GM23338 (cell line): ENCODE measurements around the gene TMCC1. TPM values are rescaled to one million over a fixed set of nuclear protein-coding genes. Genes with fewer than 3 reads are reported as not detected.

ENCODE experiments used
- ATAC-seq: fragments of 200-7000 bp; cut with Tn5 transposase; 3 replicates; pipeline ENCODE4 v1.9.1; 2020
- DNase-seq: peaks from one replicate; pipeline ENCODE4 v3.0.0-alpha.2; 2015; ENCODE audit warnings: low spot score
- H2AFZ ChIP-seq: fragments of 200-600 bp; sonication (generic); 2 replicates; pipeline ENCODE4 v1.8.0; 2016; ENCODE audit warnings: antibody characterized with exemption, mild to moderate bottlenecking, moderate library complexity
- H3F3A ChIP-seq: fragments of 200-600 bp; sonication (generic); replicated peaks from 2 replicates; pipeline ENCODE4 v1.8.0; 2017; ENCODE audit warnings: antibody characterized with exemption, mixed run types, low read depth
- H3K27ac ChIP-seq: fragments of 200-600 bp; sonication (generic); 2 replicates; pipeline ENCODE4 v1.6.1; 2016; ENCODE audit warnings: low read depth
- H3K27me3 ChIP-seq: fragments of 200-600 bp; sonication (generic); 2 replicates; pipeline ENCODE4 v1.8.0; 2016; ENCODE audit warnings: mild to moderate bottlenecking, mixed run types, moderate library complexity; ENCODE audit not compliant: insufficient read depth
- H3K36me3 ChIP-seq: fragments of 200-600 bp; sonication (generic); 2 replicates; pipeline ENCODE4 v1.8.0; 2016; ENCODE audit warnings: mild to moderate bottlenecking; ENCODE audit not compliant: insufficient read depth
- H3K4me1 ChIP-seq: fragments of 200-600 bp; sonication (generic); 2 replicates; pipeline ENCODE4 v1.8.0; 2016; ENCODE audit warnings: mild to moderate bottlenecking, moderate library complexity; ENCODE audit not compliant: insufficient read depth
- H3K4me2 ChIP-seq: fragments of 200-600 bp; sonication (generic); 2 replicates; pipeline ENCODE4 v1.7.1; 2017; ENCODE audit warnings: mixed run types
- H3K4me3 ChIP-seq: fragments of 200-600 bp; sonication (generic); 2 replicates; pipeline ENCODE4 v1.6.1; 2016; ENCODE audit warnings: mixed run types
- H3K79me2 ChIP-seq: fragments of 200-600 bp; sonication (generic); replicated peaks from 2 replicates; pipeline ENCODE4 v1.8.0; 2017; ENCODE audit warnings: mild to moderate bottlenecking; ENCODE audit not compliant: insufficient read depth
- H3K9me2 ChIP-seq: fragments of 200-600 bp; sonication (generic); 2 replicates; pipeline ENCODE4 v1.8.0; 2017; ENCODE audit not compliant: insufficient read depth
- H4K20me1 ChIP-seq: fragments of 200-600 bp; sonication (generic); replicated peaks from 2 replicates; pipeline ENCODE4 v1.8.0; 2017; ENCODE audit warnings: mild to moderate bottlenecking; ENCODE audit not compliant: insufficient read depth
- H3K27ac Mint-ChIP-seq: 2 replicates; pipeline ENCODE4 v1.8.0; 2020; ENCODE audit warnings: inconsistent platforms, mild to moderate bottlenecking, moderate library complexity, mixed read lengths
- H3K27me3 Mint-ChIP-seq: 3 replicates; pipeline ENCODE4 v1.8.0; 2022; ENCODE audit warnings: low read depth, mild to moderate bottlenecking, moderate library complexity, mixed read lengths, inconsistent platforms; ENCODE audit not compliant: insufficient read depth, poor library complexity
- H3K36me3 Mint-ChIP-seq: 3 replicates; pipeline ENCODE4 v1.8.0; 2021; ENCODE audit warnings: low read depth, mild to moderate bottlenecking, inconsistent platforms, moderate library complexity, mixed read lengths
- H3K4me1 Mint-ChIP-seq: 3 replicates; pipeline ENCODE4 v1.8.0; 2020; ENCODE audit warnings: mild to moderate bottlenecking, inconsistent platforms, mixed read lengths
- H3K4me3 Mint-ChIP-seq: 3 replicates; pipeline ENCODE4 v1.8.0; 2021; ENCODE audit warnings: moderate library complexity, mild to moderate bottlenecking, inconsistent platforms, mixed read lengths
- H3K9me3 Mint-ChIP-seq: 3 replicates; pipeline ENCODE4 v1.8.0; 2020; ENCODE audit warnings: moderate library complexity, mild to moderate bottlenecking, inconsistent platforms, mixed read lengths
- CREB1 ChIP-seq: fragments of 250-450 bp; sonication (Bioruptor Pico); IDR thresholded peaks from 2 replicates; pipeline ENCODE4 v1.5.0; 2020; ENCODE audit warnings: low read depth, mild to moderate bottlenecking, moderate library complexity
- CTCF ChIP-seq, 2 experiments: fragments of 200-600 bp in 1 of 2; sonication (generic) in 1 of 2; conservative IDR thresholded peaks; 2 replicates each; pipeline versions ENCODE4 v1.5.1 to v1.6.1; 2016 to 2017; ENCODE audit warnings: antibody characterized with exemption in 2 of 2, low read depth in 2 of 2, mild to moderate bottlenecking in 2 of 2, moderate library complexity in 1 of 2
- EZH2 ChIP-seq: fragments of 200-600 bp; sonication (generic); IDR thresholded peaks from one replicate; pipeline ENCODE4 v1.8.0; 2017; ENCODE audit warnings: antibody characterized with exemption, mild to moderate bottlenecking, low read depth; ENCODE audit not compliant: unreplicated experiment
- EZH2phosphoT487 ChIP-seq: fragments of 200-600 bp; sonication (generic); IDR thresholded peaks from one replicate; pipeline ENCODE4 v1.8.1; 2018; ENCODE audit warnings: antibody characterized with exemption; ENCODE audit not compliant: unreplicated experiment
- JUNB ChIP-seq: IDR thresholded peaks from one replicate; pipeline ENCODE4 v1.6.1; 2016; ENCODE audit warnings: antibody characterized with exemption; ENCODE audit not compliant: unreplicated experiment
- NANOG ChIP-seq: IDR thresholded peaks from 2 replicates; pipeline ENCODE4 v1.6.1; 2016; ENCODE audit warnings: antibody characterized with exemption, borderline replicate concordance
- REST ChIP-seq: IDR thresholded peaks from one replicate; pipeline ENCODE4 v1.6.1; 2018; ENCODE audit warnings: antibody characterized with exemption; ENCODE audit not compliant: unreplicated experiment
- STAT1 ChIP-seq: IDR thresholded peaks from one replicate; pipeline ENCODE4 v1.6.1; 2016; ENCODE audit warnings: antibody characterized with exemption; ENCODE audit not compliant: unreplicated experiment
- ZNF114 ChIP-seq: fragments of 250-450 bp; sonication (Bioruptor Pico); IDR thresholded peaks from 2 replicates; pipeline ENCODE4 v1.5.0; 2020; ENCODE audit warnings: mild to moderate bottlenecking, moderate library complexity
- ZNF331 ChIP-seq: fragments of 250-450 bp; sonication (Bioruptor Pico); IDR thresholded peaks from 2 replicates; pipeline ENCODE4 v1.5.0; 2020; ENCODE audit warnings: low read depth, mild to moderate bottlenecking, moderate library complexity
- polyA plus RNA-seq: library from polyadenylated mRNA; unstranded; fragments of >200 nt; fragmentation: Nextera tagmentation; extraction: Ambion mirVana; gene quantifications from 2 replicates; pipeline ENCODE4 v1.2.1, GENCODE V29; 2016
- total RNA-seq: library from RNA; depleted of rRNA; stranded (reverse); fragments of >200 nt; shearing (Covaris generic); gene quantifications from 2 replicates; pipeline ENCODE4 v1.2.3, GENCODE V29; 2014

TMCC1 gene
- total and polyA plus RNA-seq, 2 experiments from 2014 or later = 8.2 to 18.4 TPM

GRCh38 chr3:129736070-129736469, 157.4 kb downstream of the TMCC1 start (continued):
- no peak for TF ChIP-seq CTCF (conservative IDR thresholded peaks at IDR 0.05; ENCODE audit: low read depth in 2 of 2)

- no peak for TF ChIP-seq ZNF114 (CRISPR knock-in tag)
- Histone ChIP-seq H3K4me2 (no peak overlapping the region), H3F3A (no peaks in the 10 kb centered on the region), H3K4me1 (peaks cover 16% of the 10 kb centered on the region), H3K9me2 (no peaks in the 10 kb centered on the region), H3K27ac (no peak overlapping the region), H3K79me2 (no peaks in the 10 kb centered on the region), H2AFZ (no peak overlapping the region), H4K20me1 (no peaks in the 10 kb centered on the region), H3K36me3 (no peaks in the 10 kb centered on the region), H3K27me3 (no peaks in the 10 kb centered on the region), H3K4me3 (no peak overlapping the region)
- Mint-ChIP-seq H3K9me3 (no peaks in the 10 kb centered on the region), H3K27me3 (no peaks in the 10 kb centered on the region), H3K4me3 (no peak overlapping the region), H3K36me3 (no peaks in the 10 kb centered on the region), H3K27ac (no peak overlapping the region; the same call in 1 of the 2 replicates), H3K4me1 (peaks cover 15% of the 10 kb centered on the region)
- DNase-seq (no peak), ATAC-seq (no peak)
Measured at GRCh38 chr3:129735638-129736037, 157.9 kb downstream of the TMCC1 start.

- Histone ChIP-seq H3K27ac (no peak overlapping the region), H3K36me3 (no peaks in the 10 kb centered on the region), H3K79me2 (no peaks in the 10 kb centered on the region), H4K20me1 (no peaks in the 10 kb centered on the region), H3K27me3 (no peaks in the 10 kb centered on the region), H3K4me1 (peaks cover 16% of the 10 kb centered on the region), H2AFZ (no peak overlapping the region), H3K9me2 (no peaks in the 10 kb centered on the region), H3K4me3 (no peak overlapping the region), H3K4me2 (no peak overlapping the region), H3F3A (no peaks in the 10 kb centered on the region)
- Mint-ChIP-seq H3K27me3 (no peaks in the 10 kb centered on the region), H3K27ac (peak overlapping the region; percentile 56; the same call in 1 of the 2 replicates), H3K9me3 (no peaks in the 10 kb centered on the region), H3K4me1 (peaks cover 15% of the 10 kb centered on the region), H3K4me3 (no peak overlapping the region), H3K36me3 (no peaks in the 10 kb centered on the region)
- TF ChIP-seq CREB1 (CRISPR knock-in tag) (no peak), CTCF (conservative IDR thresholded peaks at IDR 0.05; ENCODE audit: low read depth in 2 of 2) (no peak), JUNB (no peak), REST (no peak), EZH2 (no peak), NANOG (no peak), EZH2phosphoT487 (no peak), ZNF331 (no peak), STAT1 (no peak)
- DNase-seq (no peak), ATAC-seq (no peak)
Measured at GRCh38 chr3:129734449-129734848, 159.1 kb downstream of the TMCC1 start.
